GM19452 (cell line): Measurements from ENCODE around the gene TMEM108.
"Not testable (repeated sequence)": the region's sequence is repeated elsewhere in the genome, so short reads cannot be mapped to it uniquely, and the experiment has no call there.

Experiments used
- ATAC-seq: cut with Tn5 transposase; IDR thresholded peaks from one replicate; pipeline ENCODE4 v1.9.1; 2021; ENCODE audit not compliant: unreplicated experiment

Gene TMEM108

GRCh38 chr3:133038089-133038730 lies at the start of gene TMEM108:
Gene TMEM108 (plus strand): TSS chr3:133038391.
- no peak for ATAC-seq

- ATAC-seq = no peak
Measured at GRCh38 chr3:132995971-132996370, 42.2 kb upstream of the TMEM108 start.

- no peak for ATAC-seq
Measured at GRCh38 chr3:132997404-132998185, 40.6 kb upstream of the TMEM108 start.

GRCh38 chr3:133005032-133005431 lies 33.2 kb upstream of the TMEM108 start:
- ATAC-seq = not testable (repeated sequence)

- ATAC-seq = no peak
Measured at GRCh38 chr3:133007601-133008000, 30.6 kb upstream of the TMEM108 start.

GRCh38 chr3:133014325-133014724 lies 23.9 kb upstream of the TMEM108 start:
- no peak for ATAC-seq

GRCh38 chr3:133015573-133015972 lies 22.6 kb upstream of the TMEM108 start:
- not testable (repeated sequence) for ATAC-seq

GRCh38 chr3:133016838-133017309 lies 21.3 kb upstream of the TMEM108 start:
- no peak for ATAC-seq

- ATAC-seq = no peak
Measured at GRCh38 chr3:133018921-133019320, 19.3 kb upstream of the TMEM108 start.

- no peak for ATAC-seq
Measured at GRCh38 chr3:133021206-133021605, 17.0 kb upstream of the TMEM108 start.

GRCh38 chr3:133023362-133023761 lies 14.8 kb upstream of the TMEM108 start:
- ATAC-seq = no peak

- ATAC-seq = no peak
Measured at GRCh38 chr3:133025546-133025945, 12.6 kb upstream of the TMEM108 start.

- ATAC-seq = no peak
Measured at GRCh38 chr3:133032301-133032700, 5.9 kb upstream of the TMEM108 start.

- ATAC-seq = no peak
Measured at GRCh38 chr3:133037436-133037835, 755 bp upstream of the TMEM108 start.

- ATAC-seq = no peak
Measured at GRCh38 chr3:133038731-133039375, 662 bp downstream of the TMEM108 start.

- no peak for ATAC-seq
Measured at GRCh38 chr3:133040696-133041523, 2.7 kb downstream of the TMEM108 start.

GRCh38 chr3:133041524-133041829 lies 3.3 kb downstream of the TMEM108 start:
- ATAC-seq = no peak

GRCh38 chr3:133042778-133043177 lies 4.6 kb downstream of the TMEM108 start:
- no peak for ATAC-seq

GRCh38 chr3:133047980-133048379 lies 9.8 kb downstream of the TMEM108 start:
- no peak for ATAC-seq

GRCh38 chr3:133049491-133049890 lies 11.3 kb downstream of the TMEM108 start:
- no peak for ATAC-seq

- no peak for ATAC-seq
Measured at GRCh38 chr3:133050891-133051290, 12.7 kb downstream of the TMEM108 start.
